Prostate gland (tissue), 2 donors: Measurements from ENCODE around the gene ZRANB3.

Experiments
- POLR2A ChIP-seq: fragments of 450-650 bp; IDR thresholded peaks from one replicate; pipeline ENCODE4 v1.6.1; 2016; ENCODE audit warnings: antibody characterized with exemption, mild to moderate bottlenecking
- TF ChIP-seq, protein P1 (sequence below), 4 experiments: fragments of 200-600 bp in 2 of 4; fragments of 450-650 bp in 2 of 4; sonication (generic) in 2 of 4; IDR thresholded peaks; 1 replicate in 3 of 4; 2 replicates in 1 of 4; pipeline ENCODE4 v1.5.1; 2016 to 2019; ENCODE audit warnings: antibody characterized with exemption in 4 of 4, mild to moderate bottlenecking in 2 of 4, moderate library complexity in 2 of 4

- TF ChIP-seq POLR2A, result no peak
- TF ChIP-seq, protein P1, sequence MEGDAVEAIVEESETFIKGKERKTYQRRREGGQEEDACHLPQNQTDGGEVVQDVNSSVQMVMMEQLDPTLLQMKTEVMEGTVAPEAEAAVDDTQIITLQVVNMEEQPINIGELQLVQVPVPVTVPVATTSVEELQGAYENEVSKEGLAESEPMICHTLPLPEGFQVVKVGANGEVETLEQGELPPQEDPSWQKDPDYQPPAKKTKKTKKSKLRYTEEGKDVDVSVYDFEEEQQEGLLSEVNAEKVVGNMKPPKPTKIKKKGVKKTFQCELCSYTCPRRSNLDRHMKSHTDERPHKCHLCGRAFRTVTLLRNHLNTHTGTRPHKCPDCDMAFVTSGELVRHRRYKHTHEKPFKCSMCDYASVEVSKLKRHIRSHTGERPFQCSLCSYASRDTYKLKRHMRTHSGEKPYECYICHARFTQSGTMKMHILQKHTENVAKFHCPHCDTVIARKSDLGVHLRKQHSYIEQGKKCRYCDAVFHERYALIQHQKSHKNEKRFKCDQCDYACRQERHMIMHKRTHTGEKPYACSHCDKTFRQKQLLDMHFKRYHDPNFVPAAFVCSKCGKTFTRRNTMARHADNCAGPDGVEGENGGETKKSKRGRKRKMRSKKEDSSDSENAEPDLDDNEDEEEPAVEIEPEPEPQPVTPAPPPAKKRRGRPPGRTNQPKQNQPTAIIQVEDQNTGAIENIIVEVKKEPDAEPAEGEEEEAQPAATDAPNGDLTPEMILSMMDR (IDR thresholded peaks at IDR 0.05), result no peak
Observed at GRCh38 chr2:135163901-135164300, 367.1 kb downstream of the ZRANB3 start.
